Smooth muscle cell (in vitro differentiated cells): ENCODE data around the gene POP4. TPM values are rescaled to one million over a fixed set of nuclear protein-coding genes. Genes with fewer than 3 reads are reported as not detected.

Source experiments
- DNase-seq: peaks from one replicate; lab custom pipeline; 2025; ENCODE audit not compliant: unreplicated experiment; lab: John Stamatoyannopoulos, UW
- H2AFZ ChIP-seq: fragments of 200-600 bp; sonication (generic); 2 replicates; pipeline ENCODE4 v1.6.0; 2016; ENCODE audit warnings: antibody characterized with exemption, low read depth, mild to moderate bottlenecking
- H3F3A ChIP-seq: fragments of 200-600 bp; sonication (generic); 2 replicates; pipeline ENCODE4 v1.6.0; 2017; ENCODE audit warnings: antibody characterized with exemption, low read depth
- H3K27ac ChIP-seq: fragments of 200-600 bp; sonication (generic); 2 replicates; pipeline ENCODE4 v1.5.1; 2016; ENCODE audit warnings: low read depth, mild to moderate bottlenecking
- H3K27me3 ChIP-seq: fragments of 200-600 bp; sonication (generic); 2 replicates; pipeline ENCODE4 v1.6.1; 2016; ENCODE audit warnings: low read depth, mild to moderate bottlenecking
- H3K36me3 ChIP-seq: fragments of 200-600 bp; sonication (generic); 2 replicates; pipeline ENCODE4 v1.5.1; 2016; ENCODE audit warnings: low read depth
- H3K4me1 ChIP-seq: fragments of 200-600 bp; sonication (generic); 2 replicates; pipeline ENCODE4 v1.5.1; 2016; ENCODE audit warnings: low read depth
- H3K4me2 ChIP-seq: fragments of 200-600 bp; sonication (generic); 2 replicates; pipeline ENCODE4 v1.6.0; 2016; ENCODE audit warnings: mild to moderate bottlenecking
- H3K4me3 ChIP-seq: fragments of 200-600 bp; sonication (generic); 2 replicates; pipeline ENCODE4 v1.5.1; 2016; ENCODE audit warnings: mild to moderate bottlenecking
- H3K79me2 ChIP-seq: fragments of 200-600 bp; sonication (generic); 2 replicates; pipeline ENCODE4 v1.6.0; 2016; ENCODE audit warnings: low read depth, mild to moderate bottlenecking
- H3K9ac ChIP-seq: fragments of 200-600 bp; sonication (generic); 2 replicates; pipeline ENCODE4 v1.6.0; 2016; ENCODE audit warnings: low read depth
- H3K9me3 ChIP-seq: fragments of 200-600 bp; sonication (generic); replicated peaks from 2 replicates; pipeline ENCODE4 v1.5.1; 2016; ENCODE audit warnings: low read depth
- H4K20me1 ChIP-seq: fragments of 200-600 bp; sonication (generic); 2 replicates; pipeline ENCODE4 v1.6.0; 2016; ENCODE audit warnings: low read depth
- WGBS: methylation state at CpG from one replicate; pipeline ENCODE4 v1.1.7; 2016; ENCODE audit warnings: low lambda C conversion rate; 5-methylcytosine and 5-hydroxymethylcytosine counted together
- polyA plus RNA-seq: library from polyadenylated mRNA; unstranded; fragments of >200 nt; fragmentation: Nextera tagmentation; extraction: Ambion mirVana; gene quantifications from 2 replicates; pipeline ENCODE4 v1.2.1, GENCODE V29; 2016
- total RNA-seq: library from RNA; depleted of rRNA; stranded (reverse); fragments of >200 nt; gene quantifications from 2 replicates; pipeline ENCODE4 v1.2.3, GENCODE V29; 2014
- TF ChIP-seq, protein P1 (sequence below): fragments of 200-600 bp; sonication (generic); IDR thresholded peaks from 2 replicates; pipeline ENCODE4 v1.5.1; 2017; ENCODE audit warnings: borderline replicate concordance, mild to moderate bottlenecking, antibody characterized with exemption; ENCODE audit not compliant: insufficient read depth, poor library complexity, severe bottlenecking

POP4 gene
- total and polyA plus RNA-seq, 2 experiments from 2014 or later, result 54.4 to 94.9 TPM

DNA sequence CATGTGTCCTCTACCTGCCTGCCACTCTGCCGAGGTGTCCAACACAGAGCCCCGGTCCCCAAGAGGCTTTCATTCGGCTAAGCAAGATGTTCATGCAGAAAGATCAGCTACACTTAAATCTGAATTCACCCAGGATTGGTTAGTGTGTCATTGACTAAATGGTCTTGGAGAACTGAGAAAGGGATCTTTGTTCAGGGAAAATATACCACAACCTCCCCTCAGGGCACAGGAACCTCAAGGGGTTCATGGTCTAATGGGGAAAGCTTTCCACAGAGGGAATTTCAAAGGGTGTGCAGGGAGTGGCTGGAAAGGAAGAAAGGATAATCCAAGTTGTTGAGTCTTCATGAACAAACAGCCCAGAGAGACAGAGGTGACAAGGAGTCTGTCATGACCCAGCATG, 14.4 kb upstream of the POP4 start:
- 92% methylated on average over 3 of the region's 3 CpGs for WGBS
- Histone ChIP-seq H3K4me1 (peaks cover 6% of the 10 kb centered on the region), H3K36me3 (no peaks in the 10 kb centered on the region), H2AFZ (no peak overlapping the region), H3K9me3 (no peaks in the 10 kb centered on the region), H4K20me1 (no peaks in the 10 kb centered on the region), H3K4me2 (no peak overlapping the region), H3F3A (peaks cover 6% of the 10 kb centered on the region), H3K79me2 (no peaks in the 10 kb centered on the region), H3K9ac (no peak overlapping the region), H3K27me3 (peaks cover 33% of the 10 kb centered on the region), H3K4me3 (no peak overlapping the region), H3K27ac (no peak overlapping the region)
- TF ChIP-seq, protein P1, sequence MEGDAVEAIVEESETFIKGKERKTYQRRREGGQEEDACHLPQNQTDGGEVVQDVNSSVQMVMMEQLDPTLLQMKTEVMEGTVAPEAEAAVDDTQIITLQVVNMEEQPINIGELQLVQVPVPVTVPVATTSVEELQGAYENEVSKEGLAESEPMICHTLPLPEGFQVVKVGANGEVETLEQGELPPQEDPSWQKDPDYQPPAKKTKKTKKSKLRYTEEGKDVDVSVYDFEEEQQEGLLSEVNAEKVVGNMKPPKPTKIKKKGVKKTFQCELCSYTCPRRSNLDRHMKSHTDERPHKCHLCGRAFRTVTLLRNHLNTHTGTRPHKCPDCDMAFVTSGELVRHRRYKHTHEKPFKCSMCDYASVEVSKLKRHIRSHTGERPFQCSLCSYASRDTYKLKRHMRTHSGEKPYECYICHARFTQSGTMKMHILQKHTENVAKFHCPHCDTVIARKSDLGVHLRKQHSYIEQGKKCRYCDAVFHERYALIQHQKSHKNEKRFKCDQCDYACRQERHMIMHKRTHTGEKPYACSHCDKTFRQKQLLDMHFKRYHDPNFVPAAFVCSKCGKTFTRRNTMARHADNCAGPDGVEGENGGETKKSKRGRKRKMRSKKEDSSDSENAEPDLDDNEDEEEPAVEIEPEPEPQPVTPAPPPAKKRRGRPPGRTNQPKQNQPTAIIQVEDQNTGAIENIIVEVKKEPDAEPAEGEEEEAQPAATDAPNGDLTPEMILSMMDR, result no peak
- DNase-seq, result no peak

GRCh38 chr19:29593869-29594268, 12.2 kb upstream of the POP4 start:
- Histone ChIP-seq H3K4me1 (no peaks in the 10 kb centered on the region), H3K79me2 (no peaks in the 10 kb centered on the region), H3K4me3 (no peak overlapping the region), H2AFZ (no peak overlapping the region), H3K9ac (no peak overlapping the region), H3K9me3 (no peaks in the 10 kb centered on the region), H4K20me1 (no peaks in the 10 kb centered on the region), H3K36me3 (no peaks in the 10 kb centered on the region), H3K4me2 (no peak overlapping the region), H3K27ac (no peak overlapping the region), H3F3A (no peaks in the 10 kb centered on the region), H3K27me3 (peaks cover 36% of the 10 kb centered on the region)
- DNase-seq, result no peak
- TF ChIP-seq, protein P1, result no peak
- 87% methylated on average over 6 of the region's 6 CpGs for WGBS

DNA sequence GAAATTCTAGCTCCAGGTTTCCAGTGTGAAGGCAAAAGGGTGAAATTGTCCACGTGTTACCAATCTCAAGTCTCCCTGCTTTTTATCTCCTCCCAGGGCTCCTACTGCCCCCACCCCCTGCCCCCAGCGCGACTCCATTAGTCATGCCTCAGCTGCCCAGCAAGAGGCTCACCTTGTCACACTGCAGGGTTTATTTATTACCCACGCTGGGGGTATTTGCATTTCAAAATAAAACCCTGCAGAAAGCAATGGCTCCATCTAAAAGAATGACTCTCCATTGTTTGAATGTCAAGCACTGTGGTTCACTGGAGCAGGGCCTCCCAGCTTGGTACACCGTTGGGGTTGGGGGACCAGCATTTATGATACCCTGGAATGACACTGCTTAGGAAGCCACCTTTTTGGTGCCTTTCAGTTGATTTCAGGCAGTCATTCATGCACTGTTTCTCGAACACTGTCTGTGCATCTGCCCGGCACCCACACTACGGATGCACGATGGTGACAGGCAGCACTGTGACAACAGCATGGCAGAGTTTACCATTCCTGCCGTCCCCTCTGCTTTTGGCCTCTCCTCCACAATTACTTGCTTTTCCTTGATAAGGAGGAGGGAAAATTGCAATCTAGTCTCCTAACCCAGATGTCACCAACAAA, 9.9 kb upstream of the POP4 start:
- TF ChIP-seq, protein P1, result no peak
- 33% methylated on average over 10 of the region's 10 CpGs for WGBS
- no peak overlapping the region for H3K27ac ChIP-seq
- H3K4me1 ChIP-seq, result no peaks in the 10 kb centered on the region
- no peaks in the 10 kb centered on the region for H3K79me2 ChIP-seq
- peaks cover 30% of the 10 kb centered on the region for H3K27me3 ChIP-seq
- H3F3A ChIP-seq, result no peaks in the 10 kb centered on the region
- no peaks in the 10 kb centered on the region for H3K36me3 ChIP-seq
- no peak overlapping the region for H3K4me3 ChIP-seq
- DNase-seq, result no peak
- H4K20me1 ChIP-seq, result no peaks in the 10 kb centered on the region
- H3K9ac ChIP-seq, result no peak overlapping the region
- H2AFZ ChIP-seq, result no peak overlapping the region
- H3K9me3 ChIP-seq, result no peaks in the 10 kb centered on the region
- H3K4me2 ChIP-seq, result no peak overlapping the region

- no peak overlapping the region for H3K4me3 ChIP-seq
- no peaks in the 10 kb centered on the region for H3K4me1 ChIP-seq
- 56% methylated on average over 9 of the region's 9 CpGs for WGBS
- peaks cover 22% of the 10 kb centered on the region for H3K27me3 ChIP-seq
- no peaks in the 10 kb centered on the region for H3K79me2 ChIP-seq
- no peak overlapping the region for H2AFZ ChIP-seq
- DNase-seq, result no peak
- H3K9me3 ChIP-seq, result no peaks in the 10 kb centered on the region
- no peaks in the 10 kb centered on the region for H3F3A ChIP-seq
- H3K27ac ChIP-seq, result no peak overlapping the region
- H3K9ac ChIP-seq, result no peak overlapping the region
- TF ChIP-seq, protein P1, result peak; percentile 68
- no peaks in the 10 kb centered on the region for H3K36me3 ChIP-seq
- no peaks in the 10 kb centered on the region for H4K20me1 ChIP-seq
- no peak overlapping the region for H3K4me2 ChIP-seq
These were observed 9.1 kb upstream of the POP4 start for GRCh38 chr19:29596885-29597525.
